Smooth muscle cell (in vitro differentiated cells): ENCODE measurements around the gene CLMN. TPM values are rescaled to one million over a fixed set of nuclear protein-coding genes. Genes with fewer than 3 reads are reported as not detected.

Experiments used
- DNase-seq: peaks from one replicate; lab custom pipeline; 2025; ENCODE audit not compliant: unreplicated experiment; lab: John Stamatoyannopoulos, UW
- H2AFZ ChIP-seq: fragments of 200-600 bp; sonication (generic); 2 replicates; pipeline ENCODE4 v1.6.0; 2016; ENCODE audit warnings: antibody characterized with exemption, low read depth, mild to moderate bottlenecking
- H3F3A ChIP-seq: fragments of 200-600 bp; sonication (generic); 2 replicates; pipeline ENCODE4 v1.6.0; 2017; ENCODE audit warnings: antibody characterized with exemption, low read depth
- H3K27ac ChIP-seq: fragments of 200-600 bp; sonication (generic); 2 replicates; pipeline ENCODE4 v1.5.1; 2016; ENCODE audit warnings: low read depth, mild to moderate bottlenecking
- H3K27me3 ChIP-seq: fragments of 200-600 bp; sonication (generic); 2 replicates; pipeline ENCODE4 v1.6.1; 2016; ENCODE audit warnings: low read depth, mild to moderate bottlenecking
- H3K36me3 ChIP-seq: fragments of 200-600 bp; sonication (generic); 2 replicates; pipeline ENCODE4 v1.5.1; 2016; ENCODE audit warnings: low read depth
- H3K4me1 ChIP-seq: fragments of 200-600 bp; sonication (generic); 2 replicates; pipeline ENCODE4 v1.5.1; 2016; ENCODE audit warnings: low read depth
- H3K4me2 ChIP-seq: fragments of 200-600 bp; sonication (generic); 2 replicates; pipeline ENCODE4 v1.6.0; 2016; ENCODE audit warnings: mild to moderate bottlenecking
- H3K4me3 ChIP-seq: fragments of 200-600 bp; sonication (generic); 2 replicates; pipeline ENCODE4 v1.5.1; 2016; ENCODE audit warnings: mild to moderate bottlenecking
- H3K79me2 ChIP-seq: fragments of 200-600 bp; sonication (generic); 2 replicates; pipeline ENCODE4 v1.6.0; 2016; ENCODE audit warnings: low read depth, mild to moderate bottlenecking
- H3K9ac ChIP-seq: fragments of 200-600 bp; sonication (generic); 2 replicates; pipeline ENCODE4 v1.6.0; 2016; ENCODE audit warnings: low read depth
- H3K9me3 ChIP-seq: fragments of 200-600 bp; sonication (generic); replicated peaks from 2 replicates; pipeline ENCODE4 v1.5.1; 2016; ENCODE audit warnings: low read depth
- H4K20me1 ChIP-seq: fragments of 200-600 bp; sonication (generic); 2 replicates; pipeline ENCODE4 v1.6.0; 2016; ENCODE audit warnings: low read depth
- CTCF ChIP-seq: fragments of 200-600 bp; sonication (generic); IDR thresholded peaks from 2 replicates; pipeline ENCODE4 v1.5.1; 2017; ENCODE audit warnings: borderline replicate concordance, mild to moderate bottlenecking, antibody characterized with exemption; ENCODE audit not compliant: insufficient read depth, poor library complexity, severe bottlenecking
- whole genome bisulfite sequencing: methylation state at CpG from one replicate; pipeline ENCODE4 v1.1.7; 2016; ENCODE audit warnings: low lambda C conversion rate; 5-methylcytosine and 5-hydroxymethylcytosine counted together
- polyA plus RNA-seq: library from polyadenylated mRNA; unstranded; fragments of >200 nt; fragmentation: Nextera tagmentation; extraction: Ambion mirVana; gene quantifications from 2 replicates; pipeline ENCODE4 v1.2.1, GENCODE V29; 2016
- total RNA-seq: library from RNA; depleted of rRNA; stranded (reverse); fragments of >200 nt; gene quantifications from 2 replicates; pipeline ENCODE4 v1.2.3, GENCODE V29; 2014

CLMN gene
- total and polyA plus RNA-seq, 2 experiments from 2014 or later, result 1.3 to 3.5 TPM

- Histone ChIP-seq H3K36me3 (no peaks in the 10 kb centered on the region), H4K20me1 (no peaks in the 10 kb centered on the region), H3K27ac (no peak overlapping the region), H2AFZ (no peak overlapping the region), H3K9ac (no peak overlapping the region), H3K27me3 (no peaks in the 10 kb centered on the region), H3K79me2 (no peaks in the 10 kb centered on the region), H3K4me2 (no peak overlapping the region), H3F3A (peaks cover 10% of the 10 kb centered on the region), H3K9me3 (no peaks in the 10 kb centered on the region), H3K4me1 (peaks cover 8% of the 10 kb centered on the region), H3K4me3 (no peak overlapping the region)
- 97% methylated on average over 3 of the region's 3 CpGs for WGBS
- no peak for TF ChIP-seq CTCF
- no peak for DNase-seq
Observed at GRCh38 chr14:95262511-95262891, 57.2 kb downstream of the CLMN start.

GRCh38 chr14:95261616-95262510, 57.8 kb downstream of the CLMN start:
- no peak overlapping the region for H3K4me3 ChIP-seq
- H3K4me1 ChIP-seq, result peaks cover 8% of the 10 kb centered on the region
- H3K27ac ChIP-seq, result no peak overlapping the region
- no peak for DNase-seq
- no peaks in the 10 kb centered on the region for H3K36me3 ChIP-seq
- H2AFZ ChIP-seq, result no peak overlapping the region
- peaks cover 10% of the 10 kb centered on the region for H3F3A ChIP-seq
- no peaks in the 10 kb centered on the region for H3K27me3 ChIP-seq
- H4K20me1 ChIP-seq, result no peaks in the 10 kb centered on the region
- no peak for TF ChIP-seq CTCF
- H3K9ac ChIP-seq, result no peak overlapping the region
- WGBS, result 96% methylated on average over 16 of the region's 16 CpGs
- H3K4me2 ChIP-seq, result no peak overlapping the region
- no peaks in the 10 kb centered on the region for H3K79me2 ChIP-seq
- no peaks in the 10 kb centered on the region for H3K9me3 ChIP-seq

GRCh38 chr14:95260537-95261361, 59.0 kb downstream of the CLMN start:
- Histone ChIP-seq H3K9me3 (no peaks in the 10 kb centered on the region), H3K4me3 (no peak overlapping the region), H3K27me3 (no peaks in the 10 kb centered on the region), H2AFZ (no peak overlapping the region), H3K27ac (no peak overlapping the region), H3K79me2 (no peaks in the 10 kb centered on the region), H4K20me1 (no peaks in the 10 kb centered on the region), H3F3A (peaks cover 8% of the 10 kb centered on the region), H3K4me1 (peaks cover 8% of the 10 kb centered on the region), H3K4me2 (no peak overlapping the region), H3K9ac (no peak overlapping the region), H3K36me3 (no peaks in the 10 kb centered on the region)
- no peak for DNase-seq
- no peak for TF ChIP-seq CTCF
- 78% methylated on average over 19 of the region's 19 CpGs for WGBS
